CD8-positive, alpha-beta memory T cell (primary cell): ENCODE measurements around the gene CACNA2D4. TPM values are rescaled to one million over a fixed set of nuclear protein-coding genes. Genes with fewer than 3 reads are reported as not detected.
A peak's percentile ranks its signal among the peaks of the same experiment; 100 is the strongest.

ENCODE experiments used
- CTCF ChIA-PET: fragments of 350-600 bp; sonication (Branson Sonifier 250); formaldehyde crosslinking; loops from one replicate; lab custom pipeline; 2021; ENCODE audit warnings: antibody characterized with exemption; lab: Charles Lee
- POLR2A ChIA-PET: fragments of 350-600 bp; sonication (Branson Sonifier 250); formaldehyde crosslinking; loops from one replicate; lab custom pipeline; 2021; ENCODE audit warnings: antibody characterized with exemption; lab: Charles Lee
- DNase-seq, 5 donors: peaks; one replicate each; pipeline versions ENCODE4 v3.0.0 to v3.0.0-alpha.2; 2020 to 2022; ENCODE audit warnings: mixed read lengths in 1 of 5
- H3K27ac ChIP-seq: one replicate; pipeline ENCODE4 v1.7.0; 2013; ENCODE audit warnings: low read depth, mild to moderate bottlenecking, low read length, moderate library complexity
- H3K27me3 ChIP-seq: 2 replicates; pipeline ENCODE4 v1.7.0; 2013; ENCODE audit warnings: low read length, mild to moderate bottlenecking; ENCODE audit not compliant: insufficient read depth, poor library complexity, severe bottlenecking
- H3K36me3 ChIP-seq: 2 replicates; pipeline ENCODE4 v1.7.0; 2013; ENCODE audit warnings: mild to moderate bottlenecking, low read length, moderate library complexity; ENCODE audit not compliant: insufficient read depth
- H3K4me1 ChIP-seq: 2 replicates; pipeline ENCODE4 v1.7.0; 2013; ENCODE audit warnings: mild to moderate bottlenecking, low read length, moderate library complexity; ENCODE audit not compliant: insufficient read depth
- H3K4me3 ChIP-seq: 2 replicates; pipeline ENCODE4 v1.7.0; 2013; ENCODE audit warnings: mild to moderate bottlenecking, low read length
- H3K9me3 ChIP-seq: 2 replicates; pipeline ENCODE4 v1.7.0; 2013; ENCODE audit warnings: mild to moderate bottlenecking, low read length
- H3K27ac Mint-ChIP-seq, 8 donors: one replicate each; pipeline ENCODE4 v1.8.0; 2020 to 2021; ENCODE audit warnings: mixed read lengths in 8 of 8, mild to moderate bottlenecking in 6 of 8, inconsistent platforms in 3 of 8, moderate library complexity in 3 of 8
- H3K27me3 Mint-ChIP-seq, 2 donors: one replicate each; pipeline ENCODE4 v1.8.0; 2020 to 2021; ENCODE audit warnings: mixed read lengths in 2 of 2, mild to moderate bottlenecking in 1 of 2, moderate library complexity in 1 of 2
- H3K36me3 Mint-ChIP-seq, 3 donors: one replicate each; pipeline ENCODE4 v1.8.0; 2020 to 2021; ENCODE audit warnings: mixed read lengths in 3 of 3, inconsistent platforms in 1 of 3, mild to moderate bottlenecking in 1 of 3
- H3K4me1 Mint-ChIP-seq, 3 donors: one replicate each; pipeline ENCODE4 v1.8.0; 2020 to 2021; ENCODE audit warnings: mixed read lengths in 3 of 3, inconsistent platforms in 1 of 3, mild to moderate bottlenecking in 1 of 3
- H3K4me3 Mint-ChIP-seq, 7 donors: one replicate each; pipeline ENCODE4 v1.8.0; 2020 to 2021; ENCODE audit warnings: mixed read lengths in 7 of 7, mild to moderate bottlenecking in 6 of 7, moderate library complexity in 4 of 7, inconsistent platforms in 2 of 7
- H3K9me3 Mint-ChIP-seq, 5 donors: one replicate each; pipeline ENCODE4 v1.8.0; 2020 to 2022; ENCODE audit warnings: mixed read lengths in 5 of 5, mild to moderate bottlenecking in 3 of 5, moderate library complexity in 2 of 5, inconsistent platforms in 1 of 5
- polyA plus RNA-seq: library from polyadenylated mRNA; unstranded; fragments of 300-500 nt; fragmentation: Illumina TruSeq; gene quantifications from one replicate; pipeline ENCODE4 v1.2.3, GENCODE V29; 2021
- total RNA-seq, 2 experiments: library from RNA; stranded (reverse); gene quantifications; one replicate each; pipeline ENCODE4 v1.2.3, GENCODE V29; 2021

CACNA2D4 gene
- total and polyA plus RNA-seq, 3 experiments from 2014 or later: 5.7 to 7.6 (median 6.5) TPM

- ChIA-PET CTCF (no interaction called here), POLR2A (interaction anchor here (0.6 kb wide), 1 partner anchor 19 kb away, joined by 4 read pairs; no protein-coding TSS in a partner anchor)
- H3K36me3 Mint-ChIP-seq: no peaks in the 10 kb centered on the region
- Histone ChIP-seq H3K9me3 (no peaks in the 10 kb centered on the region), H3K4me3 (no peak overlapping the region), H3K27ac (no peak overlapping the region), H3K4me1 (no peaks in the 10 kb centered on the region), H3K36me3 (no peaks in the 10 kb centered on the region), H3K27me3 (peaks cover 5% of the 10 kb centered on the region)
- no peaks in the 10 kb centered on the region for H3K9me3 Mint-ChIP-seq
- peaks cover 20 to 45% of the 10 kb centered on the region in 2 donors for H3K27me3 Mint-ChIP-seq
- peak overlapping the region in 2 of 8 donors; percentile 64 to 89 for H3K27ac Mint-ChIP-seq
- no peak overlapping the region for H3K4me3 Mint-ChIP-seq
- H3K4me1 Mint-ChIP-seq: peaks cover 0 to under 1% (median 0%) of the 10 kb centered on the region in 3 donors
- no peak for DNase-seq
Measured at GRCh38 chr12:1825382-1826102, 92.9 kb downstream of the CACNA2D4 start.

- Mint-ChIP-seq H3K9me3 (no peaks in the 10 kb centered on the region), H3K4me3 (no peak overlapping the region), H3K27me3 (peaks cover 24 to 52% of the 10 kb centered on the region in 2 donors), H3K36me3 (no peaks in the 10 kb centered on the region), H3K4me1 (peaks cover 0 to 3% (median 2%) of the 10 kb centered on the region in 3 donors), H3K27ac (no peak overlapping the region)
- H3K36me3 ChIP-seq: no peaks in the 10 kb centered on the region
- no peaks in the 10 kb centered on the region for H3K9me3 ChIP-seq
- no peaks in the 10 kb centered on the region for H3K4me1 ChIP-seq
- CTCF ChIA-PET: interaction anchor here (1.0 kb wide), 1 partner anchor 170 kb away, joined by 3 read pairs; no protein-coding TSS in a partner anchor
- no peak overlapping the region for H3K4me3 ChIP-seq
- DNase-seq: no peak
- H3K27me3 ChIP-seq: peaks cover 5% of the 10 kb centered on the region
- H3K27ac ChIP-seq: no peak overlapping the region
- POLR2A ChIA-PET: no interaction called here
Measured at GRCh38 chr12:1823237-1823636, 95.2 kb downstream of the CACNA2D4 start.

GRCh38 chr12:1822699-1823098 is 95.8 kb downstream of the CACNA2D4 start:
- Histone ChIP-seq H3K27me3 (peaks cover 5% of the 10 kb centered on the region), H3K9me3 (no peaks in the 10 kb centered on the region), H3K4me3 (no peak overlapping the region), H3K4me1 (no peaks in the 10 kb centered on the region), H3K27ac (no peak overlapping the region), H3K36me3 (no peaks in the 10 kb centered on the region)
- no peak overlapping the region for H3K27ac Mint-ChIP-seq
- H3K4me3 Mint-ChIP-seq: no peak overlapping the region
- peaks cover 24 to 52% of the 10 kb centered on the region in 2 donors for H3K27me3 Mint-ChIP-seq
- CTCF ChIA-PET: interaction anchor here (1.0 kb wide), 1 partner anchor 170 kb away, joined by 3 read pairs; no protein-coding TSS in a partner anchor
- H3K9me3 Mint-ChIP-seq: no peaks in the 10 kb centered on the region
- POLR2A ChIA-PET: no interaction called here
- DNase-seq: no peak
- no peaks in the 10 kb centered on the region for H3K36me3 Mint-ChIP-seq
- peaks cover 0 to 3% (median 2%) of the 10 kb centered on the region in 3 donors for H3K4me1 Mint-ChIP-seq

- Mint-ChIP-seq H3K4me1 (peaks cover 0 to 3% (median 2%) of the 10 kb centered on the region in 3 donors), H3K4me3 (no peak overlapping the region), H3K36me3 (no peaks in the 10 kb centered on the region), H3K27me3 (peaks cover 24 to 52% of the 10 kb centered on the region in 2 donors), H3K9me3 (no peaks in the 10 kb centered on the region), H3K27ac (no peak overlapping the region)
- POLR2A ChIA-PET: no interaction called here
- Histone ChIP-seq H3K36me3 (no peaks in the 10 kb centered on the region), H3K9me3 (no peaks in the 10 kb centered on the region), H3K4me1 (no peaks in the 10 kb centered on the region), H3K4me3 (no peak overlapping the region), H3K27me3 (peaks cover 5% of the 10 kb centered on the region), H3K27ac (no peak overlapping the region)
- no peak for DNase-seq
- CTCF ChIA-PET: no interaction called here
Measured at GRCh38 chr12:1821805-1822204, 96.6 kb downstream of the CACNA2D4 start.

- H3K27me3 Mint-ChIP-seq: peaks cover 31 to 52% of the 10 kb centered on the region in 2 donors
- POLR2A ChIA-PET: no interaction called here
Measured at GRCh38 chr12:1820896-1821291, 97.6 kb downstream of the CACNA2D4 start.

GRCh38 chr12:1820191-1820895 is 98.1 kb downstream of the CACNA2D4 start, which contains the start of gene LRTM2:
Gene LRTM2 (plus strand): TSS chr12:1820565. CDS start chr12:1828149, 7,584 bp downstream.
- peaks cover 31 to 50% of the 10 kb centered on the region in 2 donors for H3K27me3 Mint-ChIP-seq
- H3K36me3 Mint-ChIP-seq: no peaks in the 10 kb centered on the region
- H3K4me3 Mint-ChIP-seq: peak within 1 kb of the TSS in 2 of 7 donors; percentile 6 to 60
- no peak for DNase-seq
- ChIA-PET POLR2A (interaction anchor here (0.7 kb wide), 1 partner anchor 19 kb away, joined by 3 read pairs; no protein-coding TSS in a partner anchor), CTCF (no interaction called here)
- peaks cover 5% of the 10 kb centered on the region for H3K27me3 ChIP-seq
- peaks cover 0 to 3% (median 2%) of the 10 kb centered on the region in 3 donors for H3K4me1 Mint-ChIP-seq
- no peak within 1 kb of the TSS for H3K27ac Mint-ChIP-seq
- no peak within 1 kb of the TSS for H3K4me3 ChIP-seq
- H3K4me1 ChIP-seq: no peaks in the 10 kb centered on the region
- H3K9me3 Mint-ChIP-seq: no peaks in the 10 kb centered on the region
- no peaks in the 10 kb centered on the region for H3K9me3 ChIP-seq
- no peaks in the 10 kb centered on the region for H3K36me3 ChIP-seq
- no peak within 1 kb of the TSS for H3K27ac ChIP-seq

More at GRCh38 chr12:1820896-1821291, 97.6 kb downstream of the CACNA2D4 start:
- no peaks in the 10 kb centered on the region for H3K9me3 ChIP-seq
- H3K36me3 ChIP-seq: no peaks in the 10 kb centered on the region
- no peak for DNase-seq
- peaks cover 0 to 3% (median 2%) of the 10 kb centered on the region in 3 donors for H3K4me1 Mint-ChIP-seq
- no peak overlapping the region for H3K4me3 ChIP-seq
- H3K9me3 Mint-ChIP-seq: no peaks in the 10 kb centered on the region
- CTCF ChIA-PET: no interaction called here
- H3K4me3 Mint-ChIP-seq: no peak overlapping the region
- H3K27ac Mint-ChIP-seq: no peak overlapping the region
- peaks cover 5% of the 10 kb centered on the region for H3K27me3 ChIP-seq
- H3K36me3 Mint-ChIP-seq: no peaks in the 10 kb centered on the region
- H3K4me1 ChIP-seq: no peaks in the 10 kb centered on the region
- H3K27ac ChIP-seq: no peak overlapping the region

- CTCF ChIA-PET: no interaction called here
- no peaks in the 10 kb centered on the region for H3K9me3 Mint-ChIP-seq
- peaks cover 5% of the 10 kb centered on the region for H3K27me3 ChIP-seq
Measured at GRCh38 chr12:1819571-1819970, 98.9 kb downstream of the CACNA2D4 start.

More at GRCh38 chr12:1819571-1819970, 98.9 kb downstream of the CACNA2D4 start:
- peak overlapping the region in 1 of 7 donors; percentile 6 for H3K4me3 Mint-ChIP-seq
- H3K27ac Mint-ChIP-seq: no peak overlapping the region
- Histone ChIP-seq H3K4me1 (no peaks in the 10 kb centered on the region), H3K9me3 (no peaks in the 10 kb centered on the region), H3K27ac (no peak overlapping the region), H3K4me3 (no peak overlapping the region), H3K36me3 (no peaks in the 10 kb centered on the region)
- no peak for DNase-seq
- POLR2A ChIA-PET: interaction anchor here (0.7 kb wide), 1 partner anchor 20 kb away, joined by 3 read pairs; no protein-coding TSS in a partner anchor
- H3K4me1 Mint-ChIP-seq: peaks cover 0 to 3% (median 2%) of the 10 kb centered on the region in 3 donors
- peaks cover 32 to 50% of the 10 kb centered on the region in 2 donors for H3K27me3 Mint-ChIP-seq
- no peaks in the 10 kb centered on the region for H3K36me3 Mint-ChIP-seq
